Ishikawa (cell line): Measurements from ENCODE around the gene F12.

Experiments used
- EGR1 ChIP-seq: IDR thresholded peaks from 2 replicates; pipeline ENCODE4 v1.6.1; 2012
- EP300 ChIP-seq: IDR thresholded peaks from 2 replicates; pipeline ENCODE4 v1.6.1; 2012; ENCODE audit warnings: borderline replicate concordance

GRCh38 chr5:177365845-177366527 lies 43.4 kb downstream of the F12 start:
- no peak for TF ChIP-seq EP300
- no peak for TF ChIP-seq EGR1
